ENCODE measurements around the gene COL21A1. TPM values are rescaled to one million over a fixed set of nuclear protein-coding genes. Genes with fewer than 3 reads are reported as not detected.
A peak's percentile ranks its signal among the peaks of the same experiment; 100 is the strongest.

Gene COL21A1
- total and polyA plus RNA-seq, 11 donors: 21.7 to 110 (median 49.1) TPM

- Histone ChIP-seq H3K4me1 (peaks cover 0 to 9% (median 0%) of the 10 kb centered on the region in 12 donors), H3K4me3 (no peak overlapping the region), H3K27me3 (no peaks in the 10 kb centered on the region), H3K27ac (no peak overlapping the region), H3K36me3 (no peaks in the 10 kb centered on the region), H3K9me3 (no peaks in the 10 kb centered on the region)
- TF ChIP-seq POLR2A (IDR thresholded peaks at IDR 0.05): no peak
- WGBS, 4 donors: 31 to 53% (median 46%) methylated on average over 2 of the region's 2 CpGs
- intact Hi-C loops (cut with DNase I): no loop called here
- ATAC-seq (no peak), DNase-seq (no peak)
Measured at GRCh38 chr6:56227071-56227879, 20.1 kb downstream of the COL21A1 start.

- DNase-seq: no peak
- no peak for ATAC-seq
- Histone ChIP-seq H3K4me1 (peaks cover 0 to 6% (median 0%) of the 10 kb centered on the region in 12 donors), H3K27ac (no peak overlapping the region), H3K27me3 (no peaks in the 10 kb centered on the region), H3K4me3 (no peak overlapping the region), H3K36me3 (no peaks in the 10 kb centered on the region), H3K9me3 (no peaks in the 10 kb centered on the region)
- TF ChIP-seq POLR2A (IDR thresholded peaks at IDR 0.05) (no peak), CTCF (IDR thresholded peaks at IDR 0.05) (no peak)
- intact Hi-C loops (cut with DNase I): no loop called here
- WGBS, 4 donors: 55 to 82% (median 74%) methylated on average over 1 of the region's 1 CpG
Measured at GRCh38 chr6:56223995-56224394, 23.4 kb downstream of the COL21A1 start.

GRCh38 chr6:56222499-56222898, 24.9 kb downstream of the COL21A1 start:
- Histone ChIP-seq H3K9me3 (no peaks in the 10 kb centered on the region), H3K4me3 (no peak overlapping the region), H3K27me3 (no peaks in the 10 kb centered on the region), H3K4me1 (peaks cover 0 to 6% (median 0%) of the 10 kb centered on the region in 12 donors), H3K36me3 (no peaks in the 10 kb centered on the region), H3K27ac (no peak overlapping the region)
- no peak for TF ChIP-seq CTCF (IDR thresholded peaks at IDR 0.05)
- TF ChIP-seq POLR2A (IDR thresholded peaks at IDR 0.05): no peak
- no peak for DNase-seq
- ATAC-seq: no peak
- intact Hi-C loops (cut with DNase I): no loop called here

- Histone ChIP-seq H3K27me3 (no peaks in the 10 kb centered on the region), H3K9me3 (no peaks in the 10 kb centered on the region), H3K27ac (no peak overlapping the region), H3K4me3 (no peak overlapping the region), H3K4me1 (peaks cover 0 to 7% (median 0%) of the 10 kb centered on the region in 12 donors), H3K36me3 (no peaks in the 10 kb centered on the region)
- ATAC-seq (no peak), DNase-seq (no peak)
- TF ChIP-seq CTCF (IDR thresholded peaks at IDR 0.05) (no peak), POLR2A (IDR thresholded peaks at IDR 0.05) (no peak)
- intact Hi-C loops (cut with DNase I): no loop called here
Measured at GRCh38 chr6:56220078-56220477, 27.3 kb downstream of the COL21A1 start.

GRCh38 chr6:56214703-56215101, 32.7 kb downstream of the COL21A1 start:
- no peak for DNase-seq
- H3K9me3 ChIP-seq: peaks cover 0 to 4% (median 0%) of the 10 kb centered on the region in 12 donors
- H3K27me3 ChIP-seq: no peaks in the 10 kb centered on the region
- H3K36me3 ChIP-seq: no peaks in the 10 kb centered on the region
- ATAC-seq: no peak
- intact Hi-C loops (cut with DNase I): no loop called here
- peak overlapping the region in 2 of 12 donors; percentile 4 to 6 for H3K27ac ChIP-seq
- H3K4me1 ChIP-seq: peaks cover 0 to 7% (median 0%) of the 10 kb centered on the region in 12 donors
- 75 to 81% (median 78%) methylated on average over 3 of the region's 3 CpGs for WGBS, 4 donors
- H3K4me3 ChIP-seq: no peak overlapping the region
- TF ChIP-seq POLR2A (IDR thresholded peaks at IDR 0.05): no peak
- TF ChIP-seq CTCF (IDR thresholded peaks at IDR 0.05): no peak
